Midbrain (tissue), 1 donor: ENCODE results near the gene CCT5.
A peak's percentile ranks its signal among the peaks of the same experiment; 100 is the strongest.
"Not testable (repeated sequence)": the region's sequence is repeated elsewhere in the genome, so short reads cannot be mapped to it uniquely, and the experiment has no call there.

Source experiments
- DNase-seq: peaks from one replicate; lab custom pipeline; 2025; lab: John Stamatoyannopoulos, UW

The CCT5 gene

DNA sequence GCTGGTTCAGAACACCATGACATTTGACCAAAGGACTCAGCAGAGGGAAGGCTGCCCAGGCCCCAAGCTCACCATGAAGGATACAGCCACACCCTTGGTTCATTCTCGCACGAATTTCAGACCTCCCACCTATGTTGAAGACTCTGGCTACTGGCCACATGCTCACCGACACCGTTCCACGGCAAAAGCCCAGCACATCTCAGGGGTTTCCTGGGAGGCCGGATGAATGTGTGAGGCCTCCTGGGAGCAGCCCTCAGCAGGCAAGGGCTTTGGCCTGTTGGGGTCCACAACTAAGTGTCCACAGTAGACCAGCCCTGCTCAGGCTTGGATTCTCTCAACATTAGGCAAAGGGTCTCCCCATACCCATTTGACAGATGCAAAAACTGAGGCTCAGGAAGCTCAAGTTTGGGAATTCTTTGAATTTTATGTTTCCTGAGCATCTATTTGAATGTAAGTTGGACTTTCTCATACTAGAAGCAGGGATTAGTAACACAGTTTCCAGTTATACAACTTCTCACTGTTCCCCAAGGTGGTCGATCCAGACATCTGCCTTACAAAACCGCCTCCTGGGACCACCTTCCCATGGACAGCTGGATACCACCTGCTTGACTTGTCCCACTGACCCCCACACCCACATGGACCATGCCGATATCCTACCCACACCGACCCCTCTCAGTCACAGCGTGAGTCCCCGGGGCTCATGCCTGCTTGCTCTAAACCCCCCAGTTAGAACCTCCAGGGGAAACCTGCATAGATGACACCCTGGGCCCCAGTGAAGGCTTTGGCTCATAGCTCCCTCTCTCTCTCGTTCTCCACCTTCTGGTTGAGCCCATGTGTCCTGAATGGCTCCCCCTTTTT, 27.9 kb downstream of the CCT5 start:
- no peak for DNase-seq

DNA sequence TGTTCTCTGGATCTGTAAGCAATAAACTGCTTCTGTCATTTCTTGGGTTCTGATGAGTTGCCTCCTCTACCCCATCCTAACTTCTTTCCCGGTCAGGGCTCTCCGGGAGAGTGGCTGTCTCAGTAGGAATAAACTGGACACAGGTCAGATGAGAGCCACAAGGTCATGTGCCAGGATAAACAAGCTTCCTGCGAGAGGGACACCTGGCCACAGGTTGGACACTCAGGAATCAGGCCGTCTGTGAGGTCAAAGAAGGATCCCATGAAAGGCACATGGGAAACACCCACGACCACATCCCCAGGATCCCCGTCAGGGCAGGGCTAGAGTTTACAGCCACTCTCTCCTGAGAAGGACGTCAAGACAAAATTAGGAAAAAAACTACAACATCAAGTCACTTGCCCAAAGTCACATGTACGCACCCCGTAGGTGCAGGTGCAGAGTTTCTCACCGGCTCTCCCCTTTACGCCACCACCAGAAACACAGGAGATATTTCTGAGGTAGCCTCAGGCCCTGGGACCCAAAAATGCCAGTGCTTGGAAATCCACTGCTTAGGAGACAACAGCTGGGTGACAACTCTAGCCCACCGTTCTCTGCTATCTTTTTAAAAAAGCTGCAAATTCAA, 28.7 kb downstream of the CCT5 start:
- DNase-seq: no peak

DNA sequence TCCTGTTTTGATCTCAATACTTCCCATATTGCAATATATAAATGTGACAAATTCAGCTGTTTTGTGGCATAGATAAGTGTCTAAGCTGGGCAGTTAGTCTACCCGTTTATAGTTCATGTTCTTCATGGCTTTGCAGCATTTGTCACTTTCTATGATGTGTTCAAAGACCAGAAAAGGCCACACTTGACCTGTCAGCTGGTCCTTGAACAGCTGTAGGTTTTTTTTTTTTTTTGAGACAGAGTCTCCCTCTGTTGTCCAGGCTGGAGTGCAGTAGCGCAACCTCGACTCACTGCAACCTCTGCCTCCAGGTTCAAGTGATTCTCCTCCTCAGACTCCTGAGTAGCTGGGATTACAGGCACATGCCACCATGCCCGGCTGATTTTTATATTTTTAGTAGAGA, 29.2 kb downstream of the CCT5 start:
- no peak for DNase-seq

DNA sequence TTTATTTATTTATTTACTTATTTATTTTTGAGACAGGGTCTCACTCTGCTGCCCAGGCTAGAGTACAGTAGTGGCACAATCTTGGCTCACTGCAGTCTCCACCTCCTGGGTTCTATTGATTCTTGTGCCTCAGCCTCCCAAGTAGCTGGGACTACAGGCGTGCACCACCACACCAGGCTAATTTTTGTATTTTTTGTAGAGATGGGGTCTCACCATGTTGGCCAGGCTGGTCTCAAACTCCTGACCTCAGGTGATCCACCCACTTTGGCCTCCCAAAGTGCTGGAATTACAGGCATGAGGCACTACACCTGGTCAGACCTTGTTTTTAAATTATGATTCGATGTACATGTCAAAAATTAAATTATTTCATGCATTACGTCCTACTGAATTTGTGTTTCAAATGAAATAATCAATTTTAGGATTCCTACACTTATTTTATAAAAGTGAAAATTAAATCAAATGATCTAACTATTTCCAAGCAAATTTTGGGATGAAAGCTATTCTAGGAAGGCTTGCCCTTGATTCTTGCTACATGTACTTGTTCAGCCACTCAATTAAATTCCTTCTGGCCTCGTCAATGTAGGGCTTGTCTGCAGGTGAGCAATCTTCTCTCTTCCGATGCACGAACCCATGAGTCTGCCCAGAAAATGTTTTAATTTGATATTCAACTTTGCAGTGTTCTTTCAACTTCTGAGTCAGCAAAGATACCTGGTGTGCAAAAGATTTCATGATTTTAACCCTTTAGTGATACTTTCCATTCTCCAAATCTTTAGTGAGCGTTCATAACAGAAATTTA, 30.0 kb downstream of the CCT5 start:
- DNase-seq: no peak

DNA sequence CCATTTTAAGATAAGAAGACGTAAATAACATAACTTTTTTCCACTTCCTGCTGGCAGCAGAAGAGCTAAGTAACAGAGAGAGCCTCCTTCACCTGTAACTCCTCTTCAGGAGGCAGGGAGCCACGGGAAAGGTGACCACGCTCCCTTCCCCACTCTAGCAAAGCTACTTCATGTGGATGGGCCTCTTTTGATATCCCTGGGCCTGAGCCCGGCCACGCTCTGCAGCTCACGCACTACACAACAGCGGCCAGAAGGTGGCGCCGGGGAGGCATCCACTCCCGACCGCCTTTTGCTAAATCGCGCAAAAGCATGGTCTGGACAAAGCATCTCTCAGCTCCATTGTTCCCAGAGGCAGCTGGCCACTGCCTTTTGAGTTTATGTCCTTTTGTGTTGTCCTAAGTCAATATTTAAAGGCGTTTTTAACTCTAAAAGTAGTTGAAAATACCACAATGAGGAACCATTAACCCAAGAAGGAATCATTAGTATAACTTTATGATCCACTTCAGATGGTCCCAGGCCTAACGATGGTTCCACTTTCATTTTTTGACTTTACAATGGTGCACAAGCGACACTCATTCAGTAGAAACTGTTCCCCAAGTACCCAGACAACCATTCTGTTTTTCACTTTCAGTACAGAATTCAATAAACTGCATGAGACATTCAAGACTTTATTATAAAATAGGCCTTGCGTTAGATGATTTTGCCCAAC, 34.0 kb downstream of the CCT5 start:
- peak; percentile 89 for DNase-seq

DNA sequence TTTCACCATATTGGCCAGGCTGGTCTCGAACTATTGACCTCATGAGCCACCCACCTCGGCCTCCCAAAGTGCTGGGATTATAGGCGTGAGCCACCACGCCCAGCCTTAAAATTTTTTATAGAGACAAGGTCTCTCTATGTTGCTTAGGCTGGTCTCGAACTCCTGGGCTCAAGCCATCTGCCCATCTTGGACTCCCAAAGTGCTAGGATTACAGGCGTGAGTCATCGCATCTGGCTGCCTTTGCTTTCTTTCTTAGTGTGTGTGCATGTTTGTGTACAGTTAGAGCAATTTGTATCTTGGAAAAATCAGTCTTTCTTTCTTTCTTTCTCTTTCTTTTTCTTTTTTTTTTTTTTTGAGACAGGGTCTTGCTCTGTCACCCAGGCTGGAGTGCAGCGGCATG, 35.3 kb downstream of the CCT5 start:
- DNase-seq: not testable (repeated sequence)

DNA sequence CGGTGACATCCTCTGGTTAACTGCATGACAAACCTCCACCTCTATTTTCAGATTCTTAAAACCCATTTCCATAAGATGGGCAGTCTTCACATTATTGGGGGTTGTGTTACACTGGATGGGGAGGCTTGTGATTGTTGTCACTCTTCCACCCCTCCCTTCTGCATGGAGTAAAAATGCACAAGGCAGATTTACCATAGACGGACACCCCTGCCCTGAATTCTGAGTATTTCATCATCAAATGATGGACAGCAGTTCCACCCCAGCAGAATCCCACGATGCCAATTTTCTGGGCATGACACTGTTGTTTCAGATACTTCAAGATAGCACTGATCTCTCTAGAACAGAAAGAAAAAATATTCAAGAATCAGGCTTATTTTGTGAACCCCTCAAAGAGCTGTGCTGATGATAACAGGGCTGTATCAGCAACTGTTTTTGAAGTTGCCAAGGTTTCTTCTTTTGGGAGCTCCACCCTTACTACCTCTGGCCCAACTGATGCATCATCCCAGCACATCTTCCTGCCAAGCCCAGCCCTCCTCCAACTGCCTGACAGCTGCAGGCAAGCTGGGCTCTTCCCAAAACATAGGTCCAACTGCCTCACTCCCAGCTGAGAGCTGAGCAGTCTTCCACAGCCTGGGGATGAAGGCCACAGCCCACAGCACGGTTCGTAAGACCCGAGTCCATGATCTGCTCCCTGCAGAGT, 36.2 kb downstream of the CCT5 start:
- no peak for DNase-seq

DNA sequence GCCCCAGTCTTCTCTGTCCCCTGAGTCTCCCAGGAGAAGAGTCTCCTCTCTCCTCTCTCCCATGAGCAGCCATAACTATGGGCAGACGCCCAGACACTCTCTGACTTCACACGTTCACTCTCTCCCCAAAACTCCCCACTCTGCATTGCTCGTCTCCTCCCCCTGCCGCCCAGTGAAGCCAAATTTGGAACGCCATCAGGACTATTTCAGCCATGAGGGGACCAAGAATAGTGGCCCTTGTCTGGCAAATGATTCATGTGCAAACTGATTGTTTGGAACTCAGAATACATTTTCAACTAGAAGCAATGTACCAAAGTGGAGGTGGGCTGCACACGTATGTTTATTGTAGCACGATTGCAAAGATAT, 36.8 kb downstream of the CCT5 start:
- DNase-seq: no peak

DNA sequence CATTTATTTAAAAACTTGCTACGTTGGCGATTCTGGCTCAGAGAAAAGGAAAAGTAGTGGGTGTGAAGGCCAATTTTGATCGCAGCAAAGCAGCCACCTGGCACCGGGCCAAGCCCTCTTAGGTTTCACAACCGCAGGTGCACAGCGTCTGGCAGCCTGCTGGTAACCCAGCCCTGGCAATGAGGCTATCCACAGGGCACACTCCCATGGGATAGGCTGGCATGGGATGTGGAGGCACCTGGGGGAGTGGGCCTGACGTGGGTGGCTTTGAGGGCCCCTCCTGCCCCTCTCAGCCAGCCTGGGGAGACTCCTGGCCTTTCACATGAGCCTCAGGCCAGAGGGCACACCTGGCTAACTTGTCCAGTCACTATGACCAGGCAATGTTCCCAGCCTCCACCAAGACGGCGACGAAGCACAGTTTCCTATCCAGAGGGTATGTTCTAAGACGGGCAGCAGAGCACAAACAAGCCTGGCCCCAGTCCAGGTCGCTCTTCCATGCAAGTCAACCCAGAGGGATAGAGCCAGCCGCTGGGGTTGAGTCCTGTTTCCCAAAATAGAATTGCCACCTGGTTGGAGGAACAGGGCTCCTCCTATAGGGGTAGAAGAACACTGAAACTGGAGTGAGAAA, 38.6 kb downstream of the CCT5 start:
- DNase-seq: no peak

DNA sequence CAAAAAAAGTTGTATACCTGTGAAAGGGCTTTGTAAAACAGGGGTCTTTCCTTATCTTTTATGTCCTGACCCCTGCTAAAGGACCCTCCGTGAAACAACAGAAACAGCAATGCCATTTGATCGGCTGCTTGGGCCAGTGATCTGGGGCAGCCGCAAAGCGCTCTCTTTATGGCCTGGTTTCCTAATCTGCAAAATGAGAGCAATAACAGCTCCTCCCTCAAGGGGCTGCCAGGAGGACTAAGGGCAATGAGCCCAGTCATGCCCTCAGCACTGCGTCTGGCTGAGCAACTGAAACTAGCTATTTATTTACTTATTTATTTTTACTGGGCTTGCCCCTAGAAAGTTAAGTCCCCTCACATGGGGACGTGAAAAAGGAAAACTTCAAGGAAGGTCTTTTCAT, 39.3 kb downstream of the CCT5 start:
- DNase-seq: no peak

DNA sequence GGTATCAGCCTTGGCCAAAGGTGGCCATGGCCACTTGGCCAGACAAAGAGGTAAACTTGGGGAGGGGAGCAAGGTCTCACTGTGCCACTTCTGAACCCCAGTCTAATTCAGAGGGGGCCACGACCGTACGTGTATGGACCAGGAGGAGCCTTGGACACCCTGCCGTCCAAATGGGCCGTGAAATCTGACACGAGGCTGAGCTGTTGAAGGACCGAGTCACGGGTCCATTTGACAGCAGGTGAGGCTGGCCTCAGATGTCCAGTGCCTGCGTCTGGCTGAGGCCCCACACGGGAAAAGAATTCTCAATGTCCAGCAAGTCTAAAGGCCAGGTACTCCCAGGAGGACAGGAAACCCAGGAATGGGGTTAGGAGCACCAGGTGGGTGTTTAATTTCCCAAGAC, 39.9 kb downstream of the CCT5 start:
- DNase-seq: no peak

DNA sequence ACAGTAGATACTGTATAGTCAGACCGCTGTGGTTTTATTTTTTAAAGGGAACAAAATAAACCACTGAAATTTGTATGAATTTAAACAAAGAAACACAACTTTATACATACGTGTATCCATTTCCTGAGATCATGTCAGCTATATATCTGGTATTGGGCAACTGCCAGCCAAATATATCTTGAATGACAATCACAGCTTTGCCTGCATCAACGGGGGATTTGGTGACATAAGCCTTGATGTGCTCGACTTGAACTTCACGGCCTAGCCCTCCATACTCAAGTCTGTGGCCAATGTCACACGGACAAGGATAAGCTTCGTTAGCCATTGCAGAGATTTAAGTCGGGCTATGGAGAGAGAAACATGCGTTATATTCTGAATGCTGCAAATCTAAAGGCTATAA, 40.4 kb downstream of the CCT5 start:
- DNase-seq: no peak

DNA sequence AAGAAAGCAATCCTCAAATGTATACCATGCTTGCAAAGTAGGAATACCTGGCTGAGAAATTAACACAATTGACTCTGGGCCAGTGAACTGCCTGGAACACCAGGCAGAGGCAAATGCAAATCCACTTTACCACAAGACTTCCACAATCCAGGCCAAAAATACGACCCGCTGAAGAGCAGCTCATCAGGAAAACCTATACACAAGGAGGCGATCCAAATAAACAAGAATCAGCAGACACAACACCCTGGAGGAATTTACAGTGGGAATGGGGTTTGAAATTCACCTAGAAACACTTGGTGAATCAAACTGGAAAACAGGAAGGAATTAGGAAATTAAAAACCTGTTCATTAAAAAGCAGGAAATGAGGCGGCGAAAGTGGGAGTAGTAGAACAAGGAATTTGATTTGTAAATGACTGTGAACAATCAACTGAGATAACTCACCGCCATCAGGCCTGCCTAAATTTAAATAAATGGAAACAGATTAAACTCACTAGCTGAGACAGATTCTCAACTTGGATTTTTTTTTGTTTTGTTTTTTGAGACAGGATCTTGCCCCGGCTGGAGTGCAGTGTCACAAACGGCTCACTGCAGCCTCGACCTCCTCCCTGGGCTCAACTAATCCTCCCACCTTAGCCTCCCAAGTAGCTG, 41.7 kb downstream of the CCT5 start:
- DNase-seq: no peak

DNA sequence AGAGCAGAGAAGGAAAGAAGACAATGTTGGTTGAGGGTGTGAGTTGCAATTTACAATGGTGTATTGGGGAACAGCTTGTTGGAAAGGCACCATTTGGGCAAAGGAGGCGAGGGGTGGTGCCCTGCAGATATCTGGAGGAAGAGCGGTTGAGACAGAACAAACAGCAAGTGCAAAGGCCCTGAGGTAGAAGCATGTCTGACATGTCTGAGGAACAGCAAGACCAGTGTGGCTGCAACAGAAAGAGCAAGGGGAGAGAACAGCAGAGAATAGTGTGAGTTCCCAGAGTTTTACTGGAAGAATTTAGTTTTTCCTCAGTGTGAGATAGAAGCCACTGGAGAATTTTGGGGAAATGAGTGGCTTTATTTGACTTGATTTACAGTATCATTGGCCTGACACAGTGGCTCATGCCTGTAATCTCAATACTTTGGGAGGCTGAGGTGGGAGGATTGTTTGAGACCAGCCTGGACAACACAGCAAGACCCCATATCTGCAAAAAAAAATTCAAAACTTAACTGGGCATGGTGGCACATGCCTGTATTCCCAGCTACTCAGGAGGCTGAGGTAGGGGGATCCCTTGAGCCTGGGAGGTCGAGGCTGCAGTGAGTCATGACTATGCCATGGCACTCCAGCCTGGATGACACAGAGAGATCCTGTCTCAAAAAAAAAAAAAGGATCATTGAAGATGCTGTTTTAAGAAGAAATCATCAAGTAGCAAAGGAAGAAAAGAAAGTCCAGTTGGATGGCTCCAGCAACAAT, 44.0 kb downstream of the CCT5 start:
- no peak for DNase-seq

DNA sequence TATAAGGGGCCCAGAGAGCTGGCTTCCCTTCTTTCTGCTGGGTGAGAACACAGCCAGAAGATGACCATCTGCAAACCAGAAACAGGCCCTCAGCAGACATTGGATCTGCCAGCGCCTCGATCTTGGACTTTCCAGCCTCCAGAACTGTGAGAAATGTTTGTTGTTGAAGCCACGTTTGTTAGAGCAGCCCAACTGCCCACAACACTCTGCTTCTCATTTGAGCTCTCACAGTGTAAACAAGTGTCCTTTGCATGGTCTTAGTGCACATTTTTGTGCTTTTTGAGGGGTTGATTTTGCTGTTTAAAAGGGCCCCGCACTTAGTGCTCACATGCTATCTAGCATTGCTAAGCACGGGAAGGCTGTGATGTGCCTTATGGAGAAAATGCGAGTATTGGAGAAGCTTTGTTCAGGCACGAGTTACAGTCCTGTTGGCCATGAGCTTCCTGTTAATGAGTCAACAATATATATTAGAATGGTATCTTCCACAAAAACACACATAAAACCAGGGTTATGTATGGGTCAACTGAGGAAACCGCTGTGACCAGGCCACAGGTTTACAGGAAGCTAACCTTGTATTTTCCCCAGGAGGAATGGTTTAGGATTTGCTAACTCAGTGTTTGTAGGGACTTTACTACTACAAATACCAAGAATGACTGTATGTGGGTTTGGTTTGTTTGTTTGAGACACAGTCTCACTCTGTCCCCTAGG, 45.7 kb downstream of the CCT5 start:
- DNase-seq: no peak

DNA sequence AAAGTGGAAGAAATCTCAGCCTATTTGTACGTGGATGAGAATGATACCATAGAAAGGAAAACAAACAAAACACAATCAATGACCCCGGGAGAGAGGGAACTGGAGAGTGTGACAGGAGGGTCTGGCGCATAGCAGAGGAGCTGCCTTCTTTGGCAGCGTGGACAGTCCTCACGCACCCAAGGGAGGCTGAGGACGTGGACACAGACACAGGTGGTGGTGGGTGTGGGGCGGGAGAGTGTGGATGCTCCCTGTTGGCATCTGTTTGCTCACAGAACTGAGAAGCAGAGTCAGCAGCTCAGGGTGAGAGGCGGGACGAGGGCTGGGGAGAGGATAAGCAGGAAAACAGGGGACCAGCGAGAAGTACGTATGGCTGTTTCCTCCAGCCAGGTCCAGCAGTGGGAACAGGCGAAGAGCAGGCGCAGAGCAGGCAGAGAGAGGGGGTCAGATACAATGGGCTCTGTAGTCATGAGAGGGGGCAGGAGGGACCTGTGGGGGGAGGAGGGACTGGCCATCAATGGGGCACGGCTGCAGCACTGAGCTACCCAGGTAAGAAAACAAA, 47.6 kb downstream of the CCT5 start:
- no peak for DNase-seq

DNA sequence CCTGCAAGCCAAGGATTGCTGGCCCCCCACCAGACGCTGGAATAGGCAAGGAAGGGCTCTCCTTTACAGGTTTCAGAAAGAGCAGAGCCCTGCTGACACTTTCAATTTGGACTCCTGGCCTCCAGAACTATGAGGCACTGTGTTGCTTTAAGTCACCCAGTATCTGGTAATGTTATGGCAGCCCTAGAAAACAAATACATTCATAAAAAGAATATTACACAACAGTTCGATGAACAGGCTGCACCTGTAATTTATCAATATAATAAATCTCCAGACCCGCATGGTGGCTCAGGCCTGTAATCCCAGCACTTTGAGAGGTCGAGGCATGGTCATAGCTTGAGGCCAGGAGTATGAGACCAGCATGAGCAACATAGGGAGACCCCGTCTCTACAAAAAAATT, 50.2 kb downstream of the CCT5 start:
- DNase-seq: no peak

DNA sequence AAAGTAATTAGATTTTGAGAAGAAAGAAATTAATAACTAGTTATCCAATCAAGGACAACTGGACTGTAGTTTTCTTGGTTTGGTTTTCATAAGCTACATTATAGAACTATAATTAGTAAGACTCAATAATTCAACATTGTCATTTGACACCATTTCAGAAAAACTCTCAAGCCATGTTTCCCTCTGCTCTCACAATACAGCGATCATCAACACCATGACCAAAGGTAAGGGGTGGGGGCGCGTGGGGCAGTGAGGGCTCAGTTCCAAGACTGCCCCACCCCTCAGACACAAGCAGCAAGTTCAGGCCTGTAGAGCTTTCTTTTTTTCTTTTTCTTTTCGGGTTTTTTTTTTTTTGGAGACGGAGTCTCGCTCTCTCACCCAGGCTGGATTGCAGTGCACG, 51.2 kb downstream of the CCT5 start:
- DNase-seq: no peak
